DND-41 (cell line): ENCODE results near the gene AKT1S1.

Experiments
- CTCF ChIP-seq: IDR thresholded peaks from 2 replicates; pipeline ENCODE4 v1.5.1; 2012; ENCODE audit warnings: borderline replicate concordance, low read length, moderate library complexity, mild to moderate bottlenecking; ENCODE audit not compliant: poor library complexity, severe bottlenecking; ENCODE audit errors: extremely low read depth
- EZH2 ChIP-seq: IDR thresholded peaks from 3 replicates; pipeline ENCODE4 v1.6.1; 2012; ENCODE audit warnings: borderline replicate concordance, low read depth, mild to moderate bottlenecking, moderate library complexity, low read length, inconsistent platforms; ENCODE audit not compliant: severe bottlenecking

GRCh38 chr19:49895566-49896297 lies 18.6 kb upstream of the AKT1S1 start:
- TF ChIP-seq CTCF = no peak
- no peak for TF ChIP-seq EZH2
